PFSK-1 (cell line): ENCODE measurements around the gene AUNIP.

Source experiments
- POLR2AphosphoS5 ChIP-seq: IDR thresholded peaks from 2 replicates; pipeline ENCODE4 v1.6.1; 2012; ENCODE audit warnings: low read depth, mild to moderate bottlenecking, control low read depth, low read length, moderate library complexity
- TAF1 ChIP-seq: IDR thresholded peaks from 2 replicates; pipeline ENCODE4 v1.6.1; 2012; ENCODE audit warnings: low read length, control low read depth, borderline replicate concordance; ENCODE audit not compliant: insufficient read depth

- no peak for TF ChIP-seq POLR2AphosphoS5
- no peak for TF ChIP-seq TAF1
These were observed 13.5 kb upstream of the AUNIP start for GRCh38 chr1:25872713-25873112.
